Endothelial cell (in vitro differentiated cells): ENCODE measurements around the gene NIT1. TPM values are rescaled to one million over a fixed set of nuclear protein-coding genes. Genes with fewer than 3 reads are reported as not detected.

Experiments
- DNase-seq: peaks from one replicate; pipeline ENCODE4 v3.0.0; 2021; ENCODE audit warnings: low spot score
- H3K27ac Mint-ChIP-seq: one replicate; pipeline ENCODE4 v1.8.0; 2021; ENCODE audit warnings: mixed read lengths, inconsistent platforms; ENCODE audit not compliant: unreplicated experiment
- H3K27me3 Mint-ChIP-seq: one replicate; pipeline ENCODE4 v1.8.0; 2021; ENCODE audit warnings: mild to moderate bottlenecking, moderate library complexity, mixed read lengths, inconsistent platforms; ENCODE audit not compliant: unreplicated experiment
- H3K36me3 Mint-ChIP-seq: one replicate; pipeline ENCODE4 v1.8.0; 2021; ENCODE audit warnings: mild to moderate bottlenecking, low read depth, mixed read lengths, inconsistent platforms; ENCODE audit not compliant: unreplicated experiment
- H3K4me1 Mint-ChIP-seq: one replicate; pipeline ENCODE4 v1.8.0; 2021; ENCODE audit warnings: mild to moderate bottlenecking, mixed read lengths, inconsistent platforms; ENCODE audit not compliant: unreplicated experiment
- H3K4me3 Mint-ChIP-seq: one replicate; pipeline ENCODE4 v1.8.0; 2021; ENCODE audit warnings: mild to moderate bottlenecking, mixed read lengths, inconsistent platforms; ENCODE audit not compliant: unreplicated experiment
- H3K9me3 Mint-ChIP-seq: one replicate; pipeline ENCODE4 v1.8.0; 2021; ENCODE audit warnings: mixed read lengths, inconsistent platforms; ENCODE audit not compliant: unreplicated experiment
- total RNA-seq: library from RNA; stranded (reverse); fragmentation: NEBNext Ultra II Directional; extraction: Animal tissue kit (Norgen Biotek cat#: 25700); gene quantifications from one replicate; pipeline ENCODE4 v1.2.1, GENCODE V29; 2021; ENCODE audit not compliant: unreplicated experiment
- TF ChIP-seq, protein P1 (sequence below): fragments of 200-600 bp; sonication (generic); IDR thresholded peaks from one replicate; pipeline ENCODE4 v1.5.0; 2021; ENCODE audit warnings: antibody characterized with exemption; ENCODE audit not compliant: unreplicated experiment

NIT1 gene
- total RNA-seq, 1 donor from 2014 or later, result 20.5 TPM

DNA sequence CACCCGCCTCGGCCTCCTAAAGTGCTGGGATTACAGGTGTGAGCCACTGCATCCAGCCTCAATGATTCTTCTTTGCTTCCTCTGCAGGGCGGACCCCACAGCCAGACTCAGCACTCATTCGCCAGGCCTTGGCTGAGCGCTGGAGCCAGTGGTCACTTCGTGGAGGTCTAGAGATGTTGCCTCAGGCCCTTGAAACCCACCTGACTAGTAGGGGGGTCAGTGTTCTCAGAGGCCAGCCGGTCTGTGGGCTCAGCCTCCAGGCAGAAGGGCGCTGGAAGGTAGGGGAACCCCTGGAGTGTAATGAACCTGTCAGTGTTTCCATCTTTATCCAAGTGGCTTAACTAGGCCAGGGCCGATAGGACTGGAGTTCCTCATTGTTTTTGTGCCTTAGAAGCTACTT lies 51.0 kb downstream of the NIT1 start:
- peaks cover 15% of the 10 kb centered on the region for H3K4me1 Mint-ChIP-seq
- no peak overlapping the region for H3K27ac Mint-ChIP-seq
- H3K9me3 Mint-ChIP-seq, result no peaks in the 10 kb centered on the region
- DNase-seq, result no peak
- TF ChIP-seq, protein P1, sequence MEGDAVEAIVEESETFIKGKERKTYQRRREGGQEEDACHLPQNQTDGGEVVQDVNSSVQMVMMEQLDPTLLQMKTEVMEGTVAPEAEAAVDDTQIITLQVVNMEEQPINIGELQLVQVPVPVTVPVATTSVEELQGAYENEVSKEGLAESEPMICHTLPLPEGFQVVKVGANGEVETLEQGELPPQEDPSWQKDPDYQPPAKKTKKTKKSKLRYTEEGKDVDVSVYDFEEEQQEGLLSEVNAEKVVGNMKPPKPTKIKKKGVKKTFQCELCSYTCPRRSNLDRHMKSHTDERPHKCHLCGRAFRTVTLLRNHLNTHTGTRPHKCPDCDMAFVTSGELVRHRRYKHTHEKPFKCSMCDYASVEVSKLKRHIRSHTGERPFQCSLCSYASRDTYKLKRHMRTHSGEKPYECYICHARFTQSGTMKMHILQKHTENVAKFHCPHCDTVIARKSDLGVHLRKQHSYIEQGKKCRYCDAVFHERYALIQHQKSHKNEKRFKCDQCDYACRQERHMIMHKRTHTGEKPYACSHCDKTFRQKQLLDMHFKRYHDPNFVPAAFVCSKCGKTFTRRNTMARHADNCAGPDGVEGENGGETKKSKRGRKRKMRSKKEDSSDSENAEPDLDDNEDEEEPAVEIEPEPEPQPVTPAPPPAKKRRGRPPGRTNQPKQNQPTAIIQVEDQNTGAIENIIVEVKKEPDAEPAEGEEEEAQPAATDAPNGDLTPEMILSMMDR, result no peak
- peaks cover 8% of the 10 kb centered on the region for H3K27me3 Mint-ChIP-seq
- H3K4me3 Mint-ChIP-seq, result no peak overlapping the region
- H3K36me3 Mint-ChIP-seq, result peaks cover 34% of the 10 kb centered on the region

Other genes starting within 250 kb of the NIT1 start
- gene ITLN1, start 232.9 kb upstream of the NIT1 start, total RNA-seq, result not detected
- 118 TPM for gene ITLN2, start 163.3 kb upstream of the NIT1 start, total RNA-seq
- gene F11R, start 97.0 kb upstream of the NIT1 start, total RNA-seq, result 361 TPM
- gene TSTD1, start 79.1 kb upstream of the NIT1 start, total RNA-seq, result 14.2 TPM
- 121 TPM for gene USF1, start 72.1 kb upstream of the NIT1 start, total RNA-seq
- 0.23 TPM for gene ARHGAP30, start 48.2 kb upstream of the NIT1 start, total RNA-seq
- gene NECTIN4, start 28.5 kb upstream of the NIT1 start, total RNA-seq, result 0.13 TPM
- 7.3 TPM for gene KLHDC9, start 19.7 kb upstream of the NIT1 start, total RNA-seq
- 73.8 TPM for gene PFDN2, start 68 bp upstream of the NIT1 start, total RNA-seq
- 133 TPM for gene DEDD, start 14.6 kb downstream of the NIT1 start, total RNA-seq
- 124 TPM for gene UFC1, start 35.9 kb downstream of the NIT1 start, total RNA-seq
- 22.2 TPM for gene USP21, start 41.4 kb downstream of the NIT1 start, total RNA-seq
- 39.0 TPM for gene PPOX, start 48.3 kb downstream of the NIT1 start, total RNA-seq
- 44.0 TPM for gene B4GALT3, start 59.4 kb downstream of the NIT1 start, total RNA-seq
- gene ADAMTS4, start 80.9 kb downstream of the NIT1 start, total RNA-seq, result 56.8 TPM
- 93.1 TPM for gene NDUFS2, start 84.3 kb downstream of the NIT1 start, total RNA-seq
- 4.3 TPM for gene FCER1G, start 97.2 kb downstream of the NIT1 start, total RNA-seq
- not detected for gene APOA2, start 105.5 kb downstream of the NIT1 start, total RNA-seq
- 22.0 TPM for gene TOMM40L, start 108.0 kb downstream of the NIT1 start, total RNA-seq
- gene NR1I3, start 120.1 kb downstream of the NIT1 start, total RNA-seq, result not detected
- gene PCP4L1, start 140.6 kb downstream of the NIT1 start, total RNA-seq, result not detected
- gene MPZ, start 191.9 kb downstream of the NIT1 start, total RNA-seq, result 2.6 TPM
- gene SDHC, start 196.3 kb downstream of the NIT1 start, total RNA-seq, result 180 TPM
- gene CFAP126, start 249.8 kb downstream of the NIT1 start, total RNA-seq, result not detected